Effector memory CD8-positive, alpha-beta T cell (primary cell): ENCODE results near the gene AP2S1.
"Not testable (repeated sequence)": the region's sequence is repeated elsewhere in the genome, so short reads cannot be mapped to it uniquely, and the experiment has no call there.

Experiments used
- ATAC-seq: fragments of 150-1000 bp; cut with Tn5 transposase; replicated peaks from 2 replicates; pipeline ENCODE4 v1.10.0; 2021; ENCODE audit warnings: mild to moderate bottlenecking, moderate library complexity
- DNase-seq, 3 experiments: peaks; one replicate each; pipeline ENCODE4 v3.0.0; 2021
- H3K27ac Mint-ChIP-seq, 2 donors: one replicate each; pipeline ENCODE4 v1.8.0; 2022; ENCODE audit warnings: mild to moderate bottlenecking in 2 of 2, mixed read lengths in 2 of 2, moderate library complexity in 2 of 2
- H3K27me3 Mint-ChIP-seq, 2 donors: one replicate each; pipeline ENCODE4 v1.8.0; 2022; ENCODE audit warnings: mixed read lengths in 2 of 2
- H3K36me3 Mint-ChIP-seq: one replicate; pipeline ENCODE4 v1.8.0; 2022; ENCODE audit warnings: mild to moderate bottlenecking, moderate library complexity, mixed read lengths; ENCODE audit not compliant: insufficient read depth
- H3K4me1 Mint-ChIP-seq, 2 donors: one replicate each; pipeline ENCODE4 v1.8.0; 2022; ENCODE audit warnings: low read depth in 2 of 2, mixed read lengths in 2 of 2
- H3K4me3 Mint-ChIP-seq, 2 donors: one replicate each; pipeline ENCODE4 v1.8.0; 2022; ENCODE audit warnings: mild to moderate bottlenecking in 2 of 2, mixed read lengths in 2 of 2, moderate library complexity in 2 of 2
- H3K9me3 Mint-ChIP-seq, 2 donors: one replicate each; pipeline ENCODE4 v1.8.0; 2022; ENCODE audit warnings: mixed read lengths in 2 of 2

The AP2S1 gene

DNA sequence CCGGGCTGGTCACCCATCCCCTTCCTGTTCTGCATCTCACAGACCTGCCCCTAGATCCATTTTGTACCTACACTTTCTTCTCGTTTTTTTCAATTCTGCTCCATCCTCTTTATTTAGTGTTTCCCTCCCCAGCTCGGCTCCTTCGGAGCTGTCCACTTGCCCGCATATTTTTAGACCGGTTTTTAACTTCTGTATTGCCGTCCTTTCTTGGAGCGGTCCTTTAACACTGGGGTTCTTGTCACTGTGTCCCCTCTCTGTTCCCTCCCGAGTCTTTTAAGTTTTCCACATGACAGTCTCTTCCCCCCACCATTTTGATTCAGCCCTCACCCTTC, 11.8 kb upstream of the AP2S1 start:
- no peak overlapping the region for H3K4me3 Mint-ChIP-seq
- no peaks in the 10 kb centered on the region for H3K9me3 Mint-ChIP-seq
- peaks cover 11% of the 10 kb centered on the region for H3K36me3 Mint-ChIP-seq
- no peak for DNase-seq
- ATAC-seq: no peak
- peaks cover 5 to 19% of the 10 kb centered on the region in 2 donors for H3K4me1 Mint-ChIP-seq
- no peaks in the 10 kb centered on the region for H3K27me3 Mint-ChIP-seq
- no peak overlapping the region for H3K27ac Mint-ChIP-seq

DNA sequence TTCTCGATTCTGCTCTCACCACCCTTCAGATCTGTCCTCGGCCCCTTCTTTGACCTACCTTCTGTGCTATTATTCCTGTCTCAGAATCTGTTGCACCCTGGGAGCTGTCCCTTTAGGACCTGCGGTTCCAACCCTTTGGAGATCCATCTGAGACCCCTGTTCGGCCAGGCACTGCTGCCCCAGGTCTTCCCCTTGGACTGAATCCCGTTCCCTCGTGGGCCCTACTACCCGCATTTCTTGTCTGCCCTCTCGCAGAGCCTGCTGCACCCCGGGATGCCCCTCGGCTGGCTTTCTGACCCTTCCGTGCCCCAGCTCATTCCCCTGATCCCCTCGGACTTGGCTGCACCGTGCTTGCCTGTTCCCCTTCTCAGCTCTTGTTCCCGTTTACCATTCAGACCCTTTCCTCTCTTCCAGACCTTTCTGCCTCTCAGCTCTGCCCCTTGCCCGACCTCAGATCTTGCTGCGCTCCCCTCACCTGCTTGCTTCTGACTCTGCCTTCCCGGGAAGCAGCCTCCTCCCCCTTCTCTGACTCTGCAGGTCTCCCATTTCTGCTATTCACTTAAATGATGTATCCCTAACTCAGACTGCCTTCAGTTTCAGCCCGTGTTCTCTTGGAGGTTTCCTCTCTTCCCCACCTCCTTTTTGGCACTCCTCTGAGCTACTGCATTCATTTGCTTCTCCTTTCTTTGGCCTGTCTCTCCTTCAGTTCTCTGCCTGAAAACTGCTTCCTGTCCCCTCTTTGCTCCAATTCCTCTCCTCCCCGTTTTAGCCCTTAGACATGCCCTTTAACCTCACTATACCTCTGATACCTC, 11.3 kb upstream of the AP2S1 start:
- Mint-ChIP-seq H3K4me1 (peaks cover 5 to 15% of the 10 kb centered on the region in 2 donors), H3K9me3 (no peaks in the 10 kb centered on the region), H3K36me3 (peaks cover 11% of the 10 kb centered on the region), H3K4me3 (no peak overlapping the region), H3K27me3 (no peaks in the 10 kb centered on the region), H3K27ac (no peak overlapping the region)
- no peak for ATAC-seq
- no peak for DNase-seq

DNA sequence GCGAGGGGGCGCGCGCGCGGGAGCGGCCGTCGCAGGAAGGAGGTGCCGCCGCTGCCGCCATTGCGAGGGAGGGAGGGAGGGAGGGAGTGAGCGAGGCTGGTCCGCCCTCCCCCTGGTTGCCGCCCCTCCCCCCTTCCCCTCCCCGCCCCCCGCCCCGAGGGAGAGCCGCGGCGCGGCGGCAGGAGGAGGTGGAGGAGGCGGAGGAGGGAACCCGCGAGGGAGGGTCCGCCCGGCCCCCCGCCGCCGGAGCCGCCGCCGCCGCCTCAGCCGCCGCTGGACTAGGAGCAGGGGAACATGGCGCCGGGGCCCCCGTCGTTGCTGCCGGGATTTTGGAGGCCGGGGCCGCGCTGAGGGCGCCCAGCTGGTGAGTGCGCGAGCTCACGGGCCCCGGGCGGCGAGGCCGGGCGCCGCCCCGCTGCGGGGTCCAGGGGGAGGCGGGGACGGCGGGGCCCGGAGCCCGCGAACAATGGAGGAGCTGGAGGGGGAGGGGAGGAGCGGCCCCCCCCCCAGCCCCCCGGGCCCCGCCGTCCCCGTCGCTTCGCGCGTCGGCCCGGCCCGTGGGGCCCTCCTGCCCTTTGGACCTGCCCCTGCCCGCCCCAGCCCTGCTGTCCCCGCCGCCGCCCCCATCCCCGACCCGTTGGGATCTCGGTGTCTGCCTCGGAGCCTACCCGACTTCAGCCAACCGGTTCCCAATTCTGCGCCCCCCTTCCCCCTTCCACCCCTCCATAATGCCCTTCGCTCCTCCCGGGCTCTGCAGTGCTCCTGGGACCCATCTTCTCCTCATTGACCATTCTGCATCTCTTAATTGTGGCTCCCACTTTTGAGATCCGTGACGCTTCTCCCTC, 10.4 kb upstream of the AP2S1 start, which contains the start of gene ARHGAP35:
Gene ARHGAP35 (plus strand): TSS at position 152 of the 845 bp plus-strand sequence. CDS start 57,679 bp downstream, outside the sequence.
- peaks cover 14% of the 10 kb centered on the region for H3K36me3 Mint-ChIP-seq
- ATAC-seq: peak; percentile 56
- H3K4me1 Mint-ChIP-seq: peaks cover 11 to 16% of the 10 kb centered on the region in 2 donors
- H3K4me3 Mint-ChIP-seq: no peak within 1 kb of the TSS
- peak within 1 kb of the TSS; percentile 77 to 88 for H3K27ac Mint-ChIP-seq
- peak in 2 of 3 experiments; percentile 44 to 47 for DNase-seq
- no peaks in the 10 kb centered on the region for H3K27me3 Mint-ChIP-seq
- H3K9me3 Mint-ChIP-seq: no peaks in the 10 kb centered on the region

DNA sequence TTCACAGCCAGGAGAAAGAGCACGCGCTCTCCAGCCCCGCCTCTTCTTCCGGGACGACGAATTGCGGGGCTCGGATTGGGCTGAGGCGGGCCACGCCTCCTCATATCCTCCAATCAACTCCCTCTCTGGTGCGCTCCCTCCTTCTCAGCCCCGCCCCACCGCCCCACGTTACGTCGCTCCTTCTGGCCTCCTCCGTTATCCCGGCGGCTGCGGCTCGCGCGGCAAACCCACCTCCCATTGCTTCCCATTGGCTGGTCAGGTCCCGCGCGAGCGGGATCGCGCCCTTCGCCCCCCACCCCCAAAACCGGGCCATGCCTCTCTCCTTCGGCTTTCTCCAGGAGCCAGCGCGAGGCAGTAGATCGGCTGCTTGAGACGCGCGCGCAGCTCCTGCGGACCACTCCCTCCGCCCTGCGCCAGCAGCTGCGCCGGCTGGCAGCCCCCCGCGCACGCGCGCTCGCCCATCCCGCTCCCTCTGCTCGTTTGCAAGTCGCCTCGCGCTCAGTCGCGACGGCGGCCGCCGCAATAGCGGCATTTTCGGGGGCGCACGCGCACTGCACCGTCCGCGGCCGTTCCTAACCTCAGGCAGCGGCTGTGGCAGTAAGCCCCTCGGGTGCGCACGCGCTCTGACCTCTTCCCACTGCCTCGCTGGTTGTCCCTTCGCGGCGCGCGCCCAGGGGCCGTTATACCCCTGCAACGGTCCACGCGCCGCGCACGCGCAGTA, 9.6 kb upstream of the AP2S1 start:
- Mint-ChIP-seq H3K36me3 (peaks cover 18% of the 10 kb centered on the region), H3K4me1 (peaks cover 15 to 16% of the 10 kb centered on the region in 2 donors), H3K27me3 (no peaks in the 10 kb centered on the region), H3K9me3 (no peaks in the 10 kb centered on the region), H3K27ac (peak overlapping the region; percentile 77 to 88), H3K4me3 (no peak overlapping the region)
- peak; percentile 78 for ATAC-seq
- peak; percentile 87 to 90 (median 90) for DNase-seq

DNA sequence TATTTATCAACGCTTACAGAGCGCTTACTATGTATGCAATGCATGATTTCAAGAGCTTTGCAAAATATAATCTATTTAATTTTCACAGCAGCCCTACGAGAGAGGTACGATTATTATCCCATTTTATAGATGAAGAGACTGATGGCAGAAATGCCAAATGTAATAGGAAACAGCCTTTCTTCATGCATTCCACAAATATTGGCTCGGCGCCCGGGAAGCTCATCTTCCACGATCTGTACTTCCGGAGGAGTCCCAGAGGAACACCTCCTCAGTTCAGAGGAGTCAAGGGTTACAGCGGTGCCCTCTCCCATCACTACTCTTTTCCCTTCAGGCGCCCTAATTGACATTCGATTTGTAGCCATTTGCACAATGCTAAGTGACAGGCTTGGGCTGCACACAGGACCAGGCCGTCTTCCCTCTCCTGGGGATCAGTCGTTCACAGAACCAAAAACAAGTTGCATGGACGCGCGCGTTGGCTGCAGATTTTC, 9.0 kb upstream of the AP2S1 start:
- no peak for DNase-seq
- H3K4me3 Mint-ChIP-seq: no peak overlapping the region

DNA sequence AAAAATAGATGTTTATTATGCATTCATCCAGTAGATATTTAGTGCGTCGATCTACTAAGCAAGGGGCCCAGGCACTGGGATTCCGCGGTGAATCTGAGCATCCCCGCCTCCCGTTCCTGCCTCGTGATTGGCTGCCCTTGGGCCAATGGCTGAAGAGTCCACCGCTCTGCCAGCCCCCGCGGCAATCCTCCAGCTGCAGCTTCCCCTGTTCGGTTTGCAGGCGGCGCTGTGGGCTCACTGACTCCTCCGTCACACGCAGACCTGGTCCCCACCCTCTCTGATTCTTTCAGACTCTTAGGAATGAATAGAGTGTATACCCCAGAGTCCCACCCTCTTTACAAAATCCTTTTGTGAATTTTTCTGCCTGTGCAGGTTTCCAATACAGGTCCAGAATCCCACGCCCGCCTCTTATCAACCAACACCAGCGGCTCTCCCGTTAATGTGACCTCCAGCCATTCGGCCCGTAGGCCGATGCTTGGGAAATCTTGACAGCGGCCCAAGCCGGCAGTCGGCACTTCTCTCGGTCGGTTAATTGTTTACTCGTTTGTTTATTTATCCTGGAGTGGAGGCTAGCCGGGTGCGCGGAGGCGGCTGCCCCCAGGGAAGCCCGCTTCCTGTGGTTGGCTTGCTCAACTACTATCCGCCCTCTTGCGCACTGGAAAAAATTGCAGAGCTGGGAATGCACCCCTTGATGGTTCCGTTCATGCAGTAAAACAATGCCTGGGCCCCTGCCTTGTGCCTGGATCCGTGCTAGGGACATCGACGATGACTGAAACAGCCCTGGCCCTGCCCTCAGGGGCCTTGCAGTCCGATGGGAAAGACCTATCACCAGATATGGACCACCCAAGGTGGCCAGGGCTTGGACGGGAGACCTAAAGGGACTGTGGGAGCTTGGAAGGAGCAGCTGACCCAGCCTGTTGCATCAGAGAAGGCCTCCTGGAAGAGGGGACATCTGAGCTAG, 5.7 kb upstream of the AP2S1 start:
- H3K27ac Mint-ChIP-seq: peak overlapping the region in 1 of 2 donors; percentile 8
- no peaks in the 10 kb centered on the region for H3K9me3 Mint-ChIP-seq
- H3K4me1 Mint-ChIP-seq: peaks cover 14 to 16% of the 10 kb centered on the region in 2 donors
- peaks cover 21% of the 10 kb centered on the region for H3K36me3 Mint-ChIP-seq
- peak; percentile 82 to 88 (median 85) for DNase-seq
- no peaks in the 10 kb centered on the region for H3K27me3 Mint-ChIP-seq
- peak; percentile 65 for ATAC-seq
- H3K4me3 Mint-ChIP-seq: peak overlapping the region; percentile 42 to 71

More for the DNA sequence above, 9.0 kb upstream of the AP2S1 start:
- Mint-ChIP-seq H3K27me3 (no peaks in the 10 kb centered on the region), H3K27ac (peak overlapping the region; percentile 77 to 88), H3K9me3 (no peaks in the 10 kb centered on the region), H3K36me3 (peaks cover 21% of the 10 kb centered on the region), H3K4me1 (peaks cover 14 to 16% of the 10 kb centered on the region in 2 donors)
- ATAC-seq: no peak

DNA sequence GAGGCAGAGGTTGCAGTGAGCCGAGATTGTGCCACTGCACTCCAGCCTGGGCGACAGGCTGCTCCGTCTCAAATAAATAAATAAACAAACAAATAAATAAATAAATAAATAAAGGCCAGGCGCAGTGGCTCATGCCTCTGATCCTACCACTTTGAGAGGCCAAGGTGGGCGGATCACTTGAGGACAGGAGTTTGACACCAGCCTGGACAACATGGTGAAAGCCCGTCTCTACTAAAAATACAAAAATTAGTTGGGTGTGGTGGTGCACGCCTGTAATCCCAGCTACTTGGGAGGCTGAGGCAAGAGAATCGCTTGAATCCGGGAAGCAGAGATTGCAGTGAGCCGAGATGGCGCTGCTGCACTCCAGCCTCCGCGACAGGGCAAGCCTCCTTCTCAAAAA, 4.1 kb upstream of the AP2S1 start:
- peaks cover 21 to 24% of the 10 kb centered on the region in 2 donors for H3K4me1 Mint-ChIP-seq
- not testable (repeated sequence) for ATAC-seq, H3K4me3 Mint-ChIP-seq, H3K9me3 Mint-ChIP-seq, H3K27me3 Mint-ChIP-seq, DNase-seq, H3K27ac Mint-ChIP-seq
- H3K36me3 Mint-ChIP-seq: peaks cover 16% of the 10 kb centered on the region

DNA sequence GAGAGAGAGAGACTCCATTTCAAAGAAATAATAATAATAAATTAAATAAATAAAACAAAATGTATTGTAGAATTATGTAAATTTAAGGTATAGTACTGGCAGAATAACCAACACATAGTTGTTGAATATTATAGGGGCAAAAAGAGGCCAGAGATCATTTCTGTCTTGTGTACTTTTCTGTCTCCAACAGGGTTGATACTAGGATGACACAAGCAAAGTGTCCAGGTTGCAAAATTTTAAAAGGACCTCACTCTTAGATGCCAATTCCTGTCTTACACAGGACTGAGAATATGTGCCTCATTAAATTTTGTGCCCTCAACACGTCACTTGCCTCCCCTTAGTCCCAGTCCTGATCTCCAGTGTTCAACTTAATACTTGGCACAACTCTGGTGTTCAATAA, 2.2 kb upstream of the AP2S1 start:
- Mint-ChIP-seq H3K4me1 (peaks cover 24 to 29% of the 10 kb centered on the region in 2 donors), H3K27me3 (no peaks in the 10 kb centered on the region), H3K27ac (no peak overlapping the region), H3K36me3 (peaks cover 17% of the 10 kb centered on the region), H3K4me3 (no peak overlapping the region), H3K9me3 (no peaks in the 10 kb centered on the region)
- no peak for ATAC-seq
- DNase-seq: no peak

DNA sequence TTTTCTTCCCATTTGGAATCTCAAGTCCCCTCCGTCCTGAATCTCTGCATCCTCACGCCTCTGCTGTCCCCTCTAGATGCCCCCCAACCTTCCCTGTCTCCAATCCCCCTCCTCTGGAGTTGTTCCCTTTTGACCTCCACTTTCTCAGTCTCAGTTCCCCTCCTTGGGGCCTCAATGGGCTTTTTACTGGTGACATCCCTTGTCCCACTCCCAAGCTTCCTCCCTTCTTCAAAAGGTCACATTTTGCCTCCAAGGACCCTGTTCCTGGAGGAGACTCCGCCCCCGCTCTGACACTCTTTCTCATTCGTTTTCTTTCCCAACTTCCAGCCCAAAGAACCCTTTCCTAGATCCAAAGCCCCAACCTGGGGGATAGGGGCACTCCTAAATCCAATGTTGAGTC, 1.0 kb downstream of the AP2S1 start:
- H3K9me3 Mint-ChIP-seq: no peaks in the 10 kb centered on the region
- no peak for ATAC-seq
- H3K27ac Mint-ChIP-seq: peak overlapping the region; percentile 87 to 94
- peaks cover 26% of the 10 kb centered on the region for H3K36me3 Mint-ChIP-seq
- H3K27me3 Mint-ChIP-seq: no peaks in the 10 kb centered on the region
- DNase-seq: no peak
- H3K4me1 Mint-ChIP-seq: peaks cover 18 to 22% of the 10 kb centered on the region in 2 donors
- H3K4me3 Mint-ChIP-seq: peak overlapping the region; percentile 89 to 91

DNA sequence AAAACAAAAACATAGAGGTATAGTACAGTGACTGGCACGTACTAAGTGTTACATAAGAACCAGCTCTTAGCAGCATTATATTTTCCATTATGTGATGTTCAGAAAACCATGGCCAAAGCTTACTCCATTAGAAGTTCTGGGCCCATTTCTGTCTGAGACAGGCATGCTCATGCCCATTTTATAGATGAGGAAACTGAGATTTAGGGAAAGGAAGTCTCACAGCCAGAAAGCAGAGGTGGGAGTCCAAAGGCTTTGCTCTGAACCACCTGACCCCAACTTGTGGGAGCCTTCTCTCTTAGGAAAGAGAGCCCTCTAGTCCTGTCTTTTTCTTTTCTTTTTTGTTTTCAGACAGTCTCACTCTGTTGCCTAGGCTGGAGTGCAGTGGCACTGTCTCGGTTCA, 2.3 kb downstream of the AP2S1 start:
- Mint-ChIP-seq H3K27me3 (no peaks in the 10 kb centered on the region), H3K27ac (no peak overlapping the region), H3K4me3 (no peak overlapping the region), H3K9me3 (no peaks in the 10 kb centered on the region), H3K36me3 (peaks cover 35% of the 10 kb centered on the region), H3K4me1 (peaks cover 18 to 22% of the 10 kb centered on the region in 2 donors)
- ATAC-seq (no peak), DNase-seq (no peak)

DNA sequence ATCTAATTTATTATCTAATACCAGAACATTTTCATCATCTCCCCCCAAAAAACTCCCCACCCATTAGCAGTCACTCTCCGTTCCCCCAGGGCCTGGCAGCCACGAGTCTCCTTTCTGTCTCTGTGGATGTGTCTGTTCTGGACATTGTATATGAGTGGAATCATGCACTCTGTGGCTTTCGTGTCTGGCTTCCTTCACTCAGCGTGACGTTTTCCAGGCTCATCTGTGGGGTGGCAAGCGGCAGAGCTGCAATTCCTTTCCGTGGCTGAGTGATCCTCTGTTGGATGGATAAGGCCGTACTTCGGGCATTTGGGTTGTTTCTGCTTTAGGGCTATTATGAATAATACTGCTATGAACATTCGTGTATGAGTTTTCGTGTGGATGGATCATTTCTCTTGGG, 3.1 kb downstream of the AP2S1 start:
- H3K4me3 Mint-ChIP-seq: no peak overlapping the region
- no peaks in the 10 kb centered on the region for H3K9me3 Mint-ChIP-seq
- H3K27me3 Mint-ChIP-seq: no peaks in the 10 kb centered on the region
- no peak for ATAC-seq
- H3K36me3 Mint-ChIP-seq: peaks cover 38% of the 10 kb centered on the region
- no peak overlapping the region for H3K27ac Mint-ChIP-seq
- no peak for DNase-seq
- peaks cover 18 to 22% of the 10 kb centered on the region in 2 donors for H3K4me1 Mint-ChIP-seq

DNA sequence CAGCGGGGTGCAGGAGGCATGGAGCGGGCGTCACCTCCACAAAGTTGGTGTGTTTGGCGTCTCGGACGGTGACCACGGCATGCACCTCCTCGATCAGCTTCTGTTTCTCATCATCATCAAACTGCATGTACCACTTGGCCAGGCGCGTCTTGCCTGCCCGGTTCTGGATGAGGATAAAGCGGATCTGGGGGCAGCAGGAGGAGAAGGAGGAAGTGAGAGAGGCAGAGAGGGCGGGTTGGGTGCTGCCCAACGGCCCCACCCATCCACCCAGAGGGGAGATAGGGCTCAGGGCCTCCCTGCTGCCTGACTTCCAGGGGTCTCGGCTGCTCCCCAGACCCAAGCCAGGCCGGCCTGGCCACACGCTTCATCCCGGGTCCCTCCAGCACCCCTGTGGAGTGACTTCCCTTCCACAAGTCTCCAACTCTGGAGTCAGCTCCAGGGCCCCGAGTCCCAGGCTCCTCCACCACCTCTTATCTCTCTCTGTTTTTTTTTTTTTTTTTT, 4.6 kb downstream of the AP2S1 start:
- no peaks in the 10 kb centered on the region for H3K27me3 Mint-ChIP-seq
- H3K36me3 Mint-ChIP-seq: peaks cover 44% of the 10 kb centered on the region
- H3K4me3 Mint-ChIP-seq: no peak overlapping the region
- no peak for DNase-seq
- peaks cover 19 to 22% of the 10 kb centered on the region in 2 donors for H3K4me1 Mint-ChIP-seq
- H3K27ac Mint-ChIP-seq: no peak overlapping the region
- no peaks in the 10 kb centered on the region for H3K9me3 Mint-ChIP-seq
- no peak for ATAC-seq
